ENCODE results near the gene PLIN1.

PLIN1 gene

GRCh38 chr15:89670971-89671560, 8.1 kb downstream of the PLIN1 start:
- DNase-seq: no peak

GRCh38 chr15:89669941-89670340, 9.2 kb downstream of the PLIN1 start:
- no peak for DNase-seq

DNA sequence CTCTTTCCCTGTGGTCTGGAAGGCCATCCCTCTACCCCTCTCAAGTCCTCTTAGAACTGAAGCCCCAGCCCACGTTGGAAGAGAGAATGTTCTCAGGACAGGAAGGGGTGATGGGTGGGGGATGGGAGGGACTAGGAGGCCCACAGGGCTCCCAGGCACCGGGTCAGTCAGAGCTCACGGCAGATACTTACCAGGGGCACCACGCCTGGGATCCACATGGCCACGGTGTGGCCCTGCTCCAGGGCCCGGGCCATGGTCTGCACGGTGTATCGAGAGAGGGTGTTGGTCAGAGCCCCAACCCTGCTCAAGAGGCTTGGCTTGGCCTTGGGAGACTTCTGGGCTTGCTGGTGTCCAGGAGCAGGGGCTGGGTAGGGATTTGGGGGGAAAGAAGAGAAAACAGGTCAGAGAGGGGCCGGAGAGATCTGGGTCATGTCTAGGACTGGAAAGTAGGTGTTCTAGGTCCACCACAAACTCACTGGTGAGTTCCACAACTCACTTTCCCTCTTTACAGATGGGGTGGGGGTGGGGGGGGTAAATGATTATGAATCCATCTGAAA, 9.8 kb downstream of the PLIN1 start:
- DNase-seq: no peak

DNA sequence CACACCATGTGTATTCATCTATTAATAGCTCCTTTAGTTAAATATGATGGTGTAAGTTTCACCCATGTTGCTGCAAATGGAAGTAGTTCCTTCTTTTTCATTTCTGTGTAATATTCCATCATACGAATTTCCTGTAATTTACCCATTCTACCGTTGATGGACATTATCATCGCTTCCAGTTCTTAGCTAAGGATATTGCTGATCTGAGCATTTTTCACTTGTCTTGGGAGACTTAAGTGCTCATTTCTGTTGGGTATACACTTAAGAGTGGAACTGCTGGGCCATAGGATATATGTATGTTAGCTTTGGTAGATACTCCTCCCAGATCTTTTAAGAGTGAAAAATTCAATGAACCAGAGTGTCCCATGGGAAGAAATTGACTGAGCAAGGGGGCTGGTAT, 11.0 kb downstream of the PLIN1 start:
- DNase-seq: no peak

DNA sequence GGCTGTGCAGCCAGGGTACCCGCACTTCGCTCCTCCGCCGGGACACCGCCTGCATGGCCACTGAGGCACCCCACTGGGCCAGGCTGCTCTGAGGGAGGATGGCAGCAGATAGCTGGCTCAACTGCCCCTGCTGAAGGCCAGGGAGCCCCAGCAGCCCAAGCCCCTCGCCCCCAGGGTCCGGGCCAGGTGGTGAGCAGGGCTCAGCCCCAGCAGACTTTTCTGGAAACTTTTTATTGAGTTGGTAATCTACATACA, 11.5 kb downstream of the PLIN1 start:
- DNase-seq: no peak

GRCh38 chr15:89666858-89667705, 12.1 kb downstream of the PLIN1 start:
- DNase-seq: no peak

DNA sequence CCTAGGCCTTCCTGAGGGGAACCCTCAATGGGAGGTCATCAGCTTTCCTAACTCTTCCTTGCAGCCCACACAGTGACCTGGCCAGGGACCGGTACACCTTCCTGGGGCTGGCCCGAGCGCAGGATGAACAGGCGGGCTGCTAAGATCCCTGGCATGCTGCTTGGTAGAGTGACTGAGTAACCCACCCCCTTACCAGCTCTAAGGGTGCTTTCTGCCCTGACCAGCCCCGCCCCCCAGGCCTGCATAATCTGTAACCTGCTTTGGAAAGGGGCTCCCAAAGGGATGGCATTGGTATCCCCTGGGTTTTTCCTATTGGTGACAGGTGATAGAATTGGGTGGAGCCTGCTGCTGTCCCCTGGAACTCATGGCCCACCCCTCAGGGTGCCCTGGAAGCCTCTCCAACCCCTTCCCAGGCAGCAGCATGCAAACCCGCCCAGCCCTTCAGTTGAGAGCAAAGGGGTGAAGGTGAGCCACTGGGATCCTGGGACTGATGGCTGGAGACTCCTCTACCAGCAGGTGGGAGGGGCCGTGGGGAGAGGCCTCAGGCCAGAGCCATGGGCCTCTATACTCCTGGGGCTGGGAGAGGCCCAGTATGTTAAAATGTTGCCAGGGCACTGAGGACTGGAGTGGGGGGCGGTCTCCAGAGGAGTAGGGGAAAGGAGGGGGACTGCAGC, 12.8 kb downstream of the PLIN1 start:
- no peak for DNase-seq

- DNase-seq: no peak
These were observed 13.6 kb downstream of the PLIN1 start for GRCh38 chr15:89665449-89666181.

- DNase-seq: no peak
These were observed 14.5 kb downstream of the PLIN1 start for GRCh38 chr15:89664441-89665350.

- DNase-seq: no peak
These were observed 16.1 kb downstream of the PLIN1 start for GRCh38 chr15:89662893-89663626.

DNA sequence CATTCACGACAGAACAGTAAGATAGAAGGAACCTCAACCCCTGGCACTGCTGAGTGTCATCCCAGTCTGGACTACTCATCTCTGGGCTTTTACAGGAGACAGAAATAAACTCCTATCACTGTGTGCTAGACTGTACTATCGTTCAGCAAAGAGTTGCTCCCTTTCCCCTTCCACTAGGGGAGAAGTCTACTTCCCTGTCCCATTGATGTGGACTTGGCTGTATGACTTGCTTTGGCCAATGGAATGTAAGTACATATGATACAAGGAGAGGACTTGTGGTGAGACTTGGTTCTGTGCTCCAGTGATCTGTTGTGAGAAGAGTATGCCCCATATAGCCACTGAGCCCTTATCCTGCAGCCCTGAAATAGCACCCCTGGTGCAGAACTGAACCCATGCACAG, 18.6 kb downstream of the PLIN1 start:
- DNase-seq: no peak

DNA sequence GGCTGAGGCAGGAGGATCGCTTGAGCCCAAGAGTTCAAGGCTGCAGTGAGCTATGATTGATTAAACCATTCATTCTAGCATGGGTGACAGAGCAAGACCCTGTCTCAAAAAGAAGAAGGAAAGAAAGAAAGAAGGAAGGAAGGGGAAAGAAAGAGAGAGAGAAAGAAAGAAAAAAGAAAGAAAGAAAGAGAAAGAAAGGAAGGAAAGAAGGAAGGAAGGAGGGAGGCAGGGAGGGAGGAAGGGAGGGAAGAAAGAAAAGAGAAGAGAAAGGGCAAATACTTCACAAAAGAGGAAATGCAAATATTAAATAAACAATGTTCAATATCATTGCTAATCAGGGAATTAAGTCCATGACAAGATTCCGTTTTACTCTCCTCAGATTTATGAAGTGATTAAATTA, 19.9 kb downstream of the PLIN1 start:
- DNase-seq: no peak

DNA sequence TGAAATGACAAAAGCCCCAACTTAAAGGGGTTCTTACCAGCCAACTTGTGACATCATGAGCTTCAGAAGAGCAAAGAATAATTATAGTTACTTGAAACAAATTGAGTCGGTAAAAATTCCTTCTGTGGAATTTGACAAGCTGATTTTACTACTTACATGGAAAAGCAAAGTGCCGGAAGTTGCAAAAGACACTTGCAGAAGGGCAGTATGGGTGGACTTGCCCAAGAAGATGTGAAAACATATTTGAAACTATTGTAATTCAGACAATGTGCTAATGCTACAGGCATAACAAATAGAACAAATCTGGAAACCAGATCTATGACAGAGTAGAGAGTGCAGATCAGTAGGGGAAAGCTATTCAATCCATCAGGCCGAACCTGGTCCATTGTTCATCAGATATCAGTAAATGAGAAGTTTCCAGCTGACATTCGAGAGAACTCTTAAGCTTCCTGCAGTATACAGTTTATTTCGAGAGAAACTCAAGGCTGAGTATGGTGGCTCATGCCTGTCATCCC, 21.4 kb downstream of the PLIN1 start:
- no peak for DNase-seq

DNA sequence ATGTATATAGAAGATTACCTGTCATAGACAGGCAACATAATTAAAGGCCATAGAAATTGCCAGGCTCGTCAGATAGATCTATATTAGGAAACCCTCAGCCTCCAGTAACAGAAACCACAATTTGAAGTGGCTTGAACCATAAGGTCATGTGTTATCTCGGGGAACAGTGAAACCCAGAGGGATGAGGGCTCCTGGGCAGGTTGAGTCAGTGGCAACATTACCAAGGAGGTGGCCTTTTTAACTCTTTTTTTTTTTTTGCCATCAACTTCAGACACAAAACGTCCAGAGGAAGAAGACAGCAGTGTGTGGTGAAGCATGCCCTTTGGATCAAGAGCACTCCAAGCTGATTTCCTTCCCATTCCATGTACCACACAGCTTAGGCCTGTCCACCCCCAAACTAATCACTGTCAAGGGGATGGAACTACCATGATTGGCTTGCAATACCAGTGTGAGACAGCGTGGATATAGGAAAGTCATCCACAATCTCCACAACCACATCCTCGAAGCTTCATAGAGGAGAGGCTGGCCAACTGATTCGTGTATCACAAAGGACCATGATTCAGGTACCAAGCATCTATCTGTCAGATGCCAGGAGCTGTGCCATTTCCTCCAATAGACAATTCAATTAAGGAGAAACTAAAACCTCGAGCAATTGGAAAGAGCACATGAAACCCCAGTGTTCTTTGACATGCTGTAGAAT, 22.9 kb downstream of the PLIN1 start:
- no peak for DNase-seq

DNA sequence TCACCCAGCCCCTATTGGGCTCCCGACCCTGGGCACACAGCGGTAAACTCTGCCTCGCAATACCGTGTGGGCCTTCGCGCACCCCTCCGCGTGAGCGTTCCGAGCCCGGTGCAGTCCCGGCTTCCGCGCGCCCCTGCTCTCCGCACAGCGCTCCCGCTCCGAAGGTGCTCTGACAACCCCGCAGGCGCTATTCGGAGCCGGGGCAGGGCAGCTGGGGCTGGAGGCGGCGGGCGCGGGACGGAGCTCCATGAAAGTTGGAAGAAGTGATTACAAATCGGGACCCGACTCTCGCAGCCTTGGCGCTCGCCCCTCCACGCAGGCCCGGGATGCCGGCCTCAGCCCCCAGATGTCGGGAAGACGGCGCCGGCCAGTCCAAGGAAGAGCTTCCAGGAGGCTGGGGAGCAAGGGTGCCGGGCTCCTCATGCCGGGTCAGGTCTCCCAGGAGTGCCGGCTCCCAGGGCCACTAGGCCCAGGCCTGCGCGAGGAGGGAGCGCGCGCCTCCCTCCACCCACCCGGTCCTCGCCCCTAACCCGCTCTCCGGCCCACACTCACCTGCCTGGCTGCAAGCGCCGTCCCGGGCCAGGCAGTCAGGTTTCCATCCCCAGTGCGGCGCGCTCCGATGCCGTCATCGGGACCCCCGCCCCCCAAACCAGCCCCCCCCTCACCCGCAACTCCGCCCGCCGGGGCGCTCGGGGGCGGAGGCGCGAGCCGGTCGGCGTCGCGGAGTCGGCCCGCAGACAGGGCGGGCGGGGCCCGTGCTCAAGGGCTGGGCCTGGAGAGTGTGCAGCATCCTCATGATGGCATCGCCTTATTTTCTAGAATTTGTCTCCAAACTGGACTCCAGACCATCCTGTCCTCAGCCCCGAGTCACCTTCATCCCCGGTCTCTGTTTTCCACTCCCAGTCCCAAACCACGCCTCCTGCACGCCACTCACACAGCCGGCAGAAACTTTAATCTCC, 24.0 kb downstream of the PLIN1 start, which contains the start of gene KIF7:
Gene KIF7 (minus strand): TSS at position 621 of the 959 bp plus-strand sequence. CDS start 2,537 bp downstream, outside the sequence.
- DNase-seq: no peak

DNA sequence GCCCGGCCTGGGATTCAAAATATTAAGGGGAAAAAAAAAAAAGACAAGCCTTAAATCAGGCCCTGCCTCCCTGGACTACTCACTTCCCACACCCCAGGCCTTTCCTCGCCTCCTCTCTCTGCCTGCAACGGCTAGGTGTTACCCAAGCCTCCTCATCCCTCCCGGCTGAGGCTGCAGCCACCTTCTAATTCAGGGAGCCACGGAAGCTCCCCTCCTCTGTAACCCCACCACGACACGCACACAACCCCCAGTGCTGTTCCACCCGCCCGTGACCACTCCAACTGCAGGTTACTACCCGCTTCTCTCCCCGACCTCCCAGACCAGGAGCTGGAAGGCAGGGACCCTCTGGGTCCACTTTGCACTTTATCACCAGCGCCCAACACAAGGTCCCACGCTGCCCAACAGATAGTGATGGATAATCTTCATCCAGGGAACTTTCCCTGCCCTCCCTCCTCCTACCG, 24.8 kb downstream of the PLIN1 start:
- no peak for DNase-seq

DNA sequence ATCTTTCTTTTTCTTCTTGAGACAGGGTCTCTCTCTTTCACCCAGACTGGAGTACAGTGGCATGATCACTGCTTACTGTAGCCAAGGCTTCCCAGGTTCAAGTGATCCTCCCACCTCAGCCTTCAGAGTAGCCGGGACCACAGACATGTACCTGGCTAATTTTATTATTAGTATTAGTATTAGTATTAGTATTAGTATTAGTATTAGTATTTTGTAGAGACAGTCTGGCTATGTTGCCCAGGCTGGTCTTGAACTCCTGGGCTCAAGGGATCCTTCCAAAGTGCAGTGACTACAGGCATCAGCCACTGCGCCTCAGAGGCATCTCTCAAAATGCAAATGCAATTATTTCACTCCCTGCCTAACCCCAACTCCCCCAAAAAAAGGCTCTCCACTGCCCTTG, 25.6 kb downstream of the PLIN1 start:
- DNase-seq: no peak

DNA sequence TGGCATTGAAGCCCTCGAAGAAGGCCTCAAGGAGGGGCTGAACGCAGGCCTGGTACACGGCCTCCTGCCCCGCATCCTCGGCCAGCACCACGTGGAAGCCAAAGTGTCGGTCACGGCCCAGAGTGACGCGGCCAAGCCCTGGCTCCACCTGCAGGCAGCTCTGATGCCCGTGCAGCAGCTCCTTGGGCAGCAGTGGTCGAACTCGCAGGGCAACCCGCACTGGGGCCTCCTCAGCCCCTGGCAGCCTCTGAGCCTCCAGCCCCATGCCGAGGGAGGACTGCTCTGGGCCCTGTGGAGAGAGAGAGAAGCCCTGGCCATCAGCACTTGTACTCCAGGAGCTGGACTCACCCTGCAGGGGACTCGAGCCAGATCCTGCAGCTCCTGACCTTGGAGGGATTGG, 26.5 kb downstream of the PLIN1 start:
- no peak for DNase-seq

GRCh38 chr15:89652131-89652530, 27.0 kb downstream of the PLIN1 start:
- DNase-seq: no peak

Data from CD4-positive, alpha-beta T cell treated with Interleukin-12 subunit alpha and Interleukin-12 subunit beta, for 1 hour (primary cell).